Mesothelial cell of epicardium (in vitro differentiated cells): ENCODE measurements around the gene LDB2. TPM values are rescaled to one million over a fixed set of nuclear protein-coding genes. Genes with fewer than 3 reads are reported as not detected.

ENCODE experiments used
- DNase-seq, 2 experiments: peaks; one replicate each; pipeline ENCODE4 v3.0.0; 2021; ENCODE audit warnings: low spot score in 2 of 2; ENCODE audit not compliant: unreplicated experiment in 2 of 2
- H3K27ac Mint-ChIP-seq: 2 replicates; pipeline ENCODE4 v1.8.0; 2021; ENCODE audit warnings: mixed read lengths
- H3K27me3 Mint-ChIP-seq: 2 replicates; pipeline ENCODE4 v1.8.0; 2021; ENCODE audit warnings: low read depth, mixed read lengths
- H3K36me3 Mint-ChIP-seq: 2 replicates; pipeline ENCODE4 v1.8.0; 2021; ENCODE audit warnings: mixed read lengths
- H3K4me1 Mint-ChIP-seq: 2 replicates; pipeline ENCODE4 v1.8.0; 2021; ENCODE audit warnings: mixed read lengths
- H3K4me3 Mint-ChIP-seq: 2 replicates; pipeline ENCODE4 v1.8.0; 2021; ENCODE audit warnings: mild to moderate bottlenecking, moderate library complexity, mixed read lengths
- H3K9me3 Mint-ChIP-seq: 2 replicates; pipeline ENCODE4 v1.8.0; 2021; ENCODE audit warnings: mixed read lengths
- total RNA-seq: library from RNA; stranded (reverse); gene quantifications from 3 replicates; pipeline ENCODE4 v1.2.1, GENCODE V29; 2021
- TF ChIP-seq, protein P1 (sequence below): fragments of 200-600 bp; sonication (generic); IDR thresholded peaks from one replicate; pipeline ENCODE4 v1.5.0; 2021; ENCODE audit warnings: antibody characterized with exemption; ENCODE audit not compliant: unreplicated experiment

Gene LDB2
- total RNA-seq, 1 donor from 2014 or later, result 7.6 TPM

DNA sequence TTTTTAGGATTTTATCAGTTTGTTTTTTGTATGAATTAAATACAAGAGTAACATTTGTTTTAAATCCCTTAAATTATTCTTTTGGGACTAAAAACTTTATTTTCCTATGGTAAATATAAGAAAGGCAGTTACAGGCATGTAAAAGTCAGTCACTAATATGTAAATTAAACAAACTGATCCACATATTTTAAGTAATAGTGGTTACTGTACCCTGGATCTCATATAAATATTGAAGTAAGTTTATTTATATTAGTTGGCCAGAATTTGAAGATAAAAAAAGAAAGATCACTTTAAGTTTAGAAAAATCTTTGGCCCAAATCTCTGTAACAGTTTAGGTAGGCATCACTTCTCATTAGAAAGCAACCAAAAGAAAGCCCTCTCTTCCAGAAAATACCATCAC, 45.8 kb downstream of the LDB2 start:
- peaks cover 5% of the 10 kb centered on the region for H3K27me3 Mint-ChIP-seq
- H3K27ac Mint-ChIP-seq, result no peak overlapping the region
- H3K9me3 Mint-ChIP-seq, result peaks cover 12% of the 10 kb centered on the region
- TF ChIP-seq, protein P1, sequence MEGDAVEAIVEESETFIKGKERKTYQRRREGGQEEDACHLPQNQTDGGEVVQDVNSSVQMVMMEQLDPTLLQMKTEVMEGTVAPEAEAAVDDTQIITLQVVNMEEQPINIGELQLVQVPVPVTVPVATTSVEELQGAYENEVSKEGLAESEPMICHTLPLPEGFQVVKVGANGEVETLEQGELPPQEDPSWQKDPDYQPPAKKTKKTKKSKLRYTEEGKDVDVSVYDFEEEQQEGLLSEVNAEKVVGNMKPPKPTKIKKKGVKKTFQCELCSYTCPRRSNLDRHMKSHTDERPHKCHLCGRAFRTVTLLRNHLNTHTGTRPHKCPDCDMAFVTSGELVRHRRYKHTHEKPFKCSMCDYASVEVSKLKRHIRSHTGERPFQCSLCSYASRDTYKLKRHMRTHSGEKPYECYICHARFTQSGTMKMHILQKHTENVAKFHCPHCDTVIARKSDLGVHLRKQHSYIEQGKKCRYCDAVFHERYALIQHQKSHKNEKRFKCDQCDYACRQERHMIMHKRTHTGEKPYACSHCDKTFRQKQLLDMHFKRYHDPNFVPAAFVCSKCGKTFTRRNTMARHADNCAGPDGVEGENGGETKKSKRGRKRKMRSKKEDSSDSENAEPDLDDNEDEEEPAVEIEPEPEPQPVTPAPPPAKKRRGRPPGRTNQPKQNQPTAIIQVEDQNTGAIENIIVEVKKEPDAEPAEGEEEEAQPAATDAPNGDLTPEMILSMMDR, result no peak
- H3K36me3 Mint-ChIP-seq, result no peaks in the 10 kb centered on the region
- DNase-seq, result no peak
- H3K4me1 Mint-ChIP-seq, result no peaks in the 10 kb centered on the region
- H3K4me3 Mint-ChIP-seq, result no peak overlapping the region

DNA sequence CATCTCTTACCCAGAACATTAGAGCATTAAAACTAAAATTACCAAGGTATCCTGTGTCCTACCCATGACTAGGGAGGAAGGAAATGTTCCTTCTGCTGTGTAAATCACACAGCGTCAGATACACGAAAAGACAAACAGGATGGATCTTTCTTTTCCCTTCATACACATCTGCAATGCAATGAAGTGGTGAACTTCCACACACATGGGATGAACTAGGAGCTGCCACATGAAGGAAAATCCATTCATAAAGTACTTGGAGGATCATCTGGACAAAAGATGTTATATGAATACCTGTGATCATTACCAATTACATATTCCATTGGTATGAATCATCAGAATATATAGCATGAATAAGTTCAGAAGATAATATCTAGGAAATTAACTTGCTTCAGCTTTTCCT, 46.2 kb downstream of the LDB2 start:
- H3K36me3 Mint-ChIP-seq, result no peaks in the 10 kb centered on the region
- no peak overlapping the region for H3K4me3 Mint-ChIP-seq
- TF ChIP-seq, protein P1, result no peak
- H3K27ac Mint-ChIP-seq, result no peak overlapping the region
- no peak for DNase-seq
- peaks cover 2% of the 10 kb centered on the region for H3K27me3 Mint-ChIP-seq
- no peaks in the 10 kb centered on the region for H3K4me1 Mint-ChIP-seq
- peaks cover 12% of the 10 kb centered on the region for H3K9me3 Mint-ChIP-seq

- H3K36me3 Mint-ChIP-seq, result no peaks in the 10 kb centered on the region
- no peak overlapping the region for H3K27ac Mint-ChIP-seq
- TF ChIP-seq, protein P1, result no peak
- H3K4me3 Mint-ChIP-seq, result no peak overlapping the region
- H3K27me3 Mint-ChIP-seq, result no peaks in the 10 kb centered on the region
- H3K4me1 Mint-ChIP-seq, result peaks cover 3% of the 10 kb centered on the region
- DNase-seq, result no peak
- H3K9me3 Mint-ChIP-seq, result peaks cover 8% of the 10 kb centered on the region
Measured at GRCh38 chr4:16846540-16847117, 51.8 kb downstream of the LDB2 start.

- Mint-ChIP-seq H3K27ac (no peak overlapping the region), H3K27me3 (no peaks in the 10 kb centered on the region), H3K36me3 (no peaks in the 10 kb centered on the region), H3K9me3 (no peaks in the 10 kb centered on the region), H3K4me3 (no peak overlapping the region), H3K4me1 (peaks cover 3% of the 10 kb centered on the region)
- DNase-seq, result no peak
- TF ChIP-seq, protein P1, result no peak
Measured at GRCh38 chr4:16844816-16845586, 53.4 kb downstream of the LDB2 start.

DNA sequence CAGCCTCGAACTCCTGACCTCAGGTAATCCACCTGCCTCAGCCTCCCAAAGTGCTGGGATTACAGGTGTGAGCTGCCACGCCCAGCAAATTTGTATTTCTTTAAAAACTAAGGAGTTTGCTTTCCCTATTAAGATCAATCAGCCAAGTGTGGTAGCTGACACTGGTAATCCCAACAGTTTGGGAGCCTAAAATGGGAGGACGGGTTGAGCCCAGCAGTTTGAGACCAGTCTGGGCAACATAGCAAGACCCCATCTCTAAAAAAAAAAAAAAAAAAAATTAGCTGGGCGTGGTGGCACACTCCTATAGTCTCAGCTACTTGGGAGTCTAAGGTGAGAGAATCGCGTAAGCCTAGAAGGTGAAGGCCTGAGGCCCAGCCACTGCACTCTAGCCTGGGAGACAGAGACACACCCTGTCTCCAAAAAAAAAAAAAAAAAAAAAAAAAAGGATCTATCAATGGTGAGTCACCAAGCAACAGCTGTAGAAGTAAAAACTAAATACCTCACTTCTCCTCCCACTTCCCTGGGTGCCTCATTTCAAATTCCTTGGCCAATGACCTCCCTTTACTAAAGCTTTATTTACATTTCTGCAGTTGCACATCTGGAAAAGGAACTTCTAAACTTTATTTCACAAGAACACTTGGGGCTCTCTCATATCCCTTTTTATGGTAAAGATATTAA, 54.5 kb downstream of the LDB2 start:
- no peak overlapping the region for H3K4me3 Mint-ChIP-seq
- H3K4me1 Mint-ChIP-seq, result peaks cover 3% of the 10 kb centered on the region
- no peak overlapping the region for H3K27ac Mint-ChIP-seq
- TF ChIP-seq, protein P1, result no peak
- no peak for DNase-seq
- H3K27me3 Mint-ChIP-seq, result no peaks in the 10 kb centered on the region
- H3K36me3 Mint-ChIP-seq, result no peaks in the 10 kb centered on the region
- no peaks in the 10 kb centered on the region for H3K9me3 Mint-ChIP-seq
